GM12878 (cell line): ENCODE measurements around the gene TBC1D25. TPM values are rescaled to one million over a fixed set of nuclear protein-coding genes. Genes with fewer than 3 reads are reported as not detected.

Source experiments
- BCL11A ChIP-seq: IDR thresholded peaks from 2 replicates; pipeline ENCODE4 v1.6.1; 2011; ENCODE audit warnings: low read depth, low read length
- EP300 ChIP-seq, 2 experiments: fragments of 150-350 bp in 1 of 2; IDR thresholded peaks; 2 replicates each; pipeline ENCODE4 v1.6.1; 2011 to 2012; ENCODE audit warnings: low read depth in 2 of 2, low read length in 2 of 2, borderline replicate concordance in 1 of 2, improper control_type of control experiment in 1 of 2, inconsistent platforms in 1 of 2; ENCODE audit not compliant: control insufficient read depth in 1 of 2
- EZH2 ChIP-seq: IDR thresholded peaks from 2 replicates; pipeline ENCODE4 v1.6.1; 2012; ENCODE audit warnings: low read depth, mild to moderate bottlenecking, control low read depth, inconsistent platforms, low read length, borderline replicate concordance; ENCODE audit not compliant: control insufficient read depth
- KAT2A ChIP-seq: conservative IDR thresholded peaks from 2 replicates; pipeline ENCODE4 v1.6.1; 2011; ENCODE audit warnings: low read depth, low read length; ENCODE audit not compliant: control insufficient read depth
- KLF5 ChIP-seq: fragments of 450-650 bp; IDR thresholded peaks from 2 replicates; pipeline ENCODE4 v1.6.1; 2014; ENCODE audit warnings: mild to moderate bottlenecking; ENCODE audit not compliant: partially characterized antibody
- NR2C1 ChIP-seq: fragments of 450-650 bp; IDR thresholded peaks from 2 replicates; pipeline ENCODE4 v1.6.1; 2017; ENCODE audit warnings: antibody characterized with exemption, mild to moderate bottlenecking, moderate library complexity
- NR2C2 ChIP-seq: IDR thresholded peaks from 2 replicates; pipeline ENCODE4 v1.6.1; 2011; ENCODE audit warnings: borderline replicate concordance, low read depth; ENCODE audit not compliant: control insufficient read depth, insufficient read length
- PAX8 ChIP-seq: fragments of 450-650 bp; IDR thresholded peaks from 2 replicates; pipeline ENCODE4 v1.6.1; 2017; ENCODE audit warnings: mild to moderate bottlenecking, moderate library complexity
- POLR2AphosphoS5 ChIP-seq: IDR thresholded peaks from 2 replicates; pipeline ENCODE4 v1.6.1; 2011; ENCODE audit warnings: mild to moderate bottlenecking, low read length, inconsistent platforms
- RAD21 ChIP-seq: IDR thresholded peaks from 2 replicates; pipeline ENCODE4 v1.6.1; 2011; ENCODE audit warnings: mild to moderate bottlenecking, low read depth, low read length, moderate library complexity; ENCODE audit not compliant: insufficient read depth
- RAD51 ChIP-seq: fragments of 450-650 bp; IDR thresholded peaks from 2 replicates; pipeline ENCODE4 v1.6.1; 2016; ENCODE audit warnings: moderate library complexity, mild to moderate bottlenecking, inconsistent platforms
- RBBP5 ChIP-seq: fragments of 200-600 bp; sonication (generic); conservative IDR thresholded peaks from 2 replicates; pipeline ENCODE4 v1.6.1; 2016
- RFX5 ChIP-seq: IDR thresholded peaks from 2 replicates; pipeline ENCODE4 v1.6.1; 2011; ENCODE audit warnings: low read depth, low read length, improper control_type of control experiment
- SRF ChIP-seq, 2 experiments: IDR thresholded peaks; 2 replicates each; pipeline ENCODE4 v1.6.1; 2011; ENCODE audit warnings: low read depth in 2 of 2, low read length in 2 of 2, mild to moderate bottlenecking in 1 of 2, moderate library complexity in 1 of 2
- SUZ12 ChIP-seq: fragments of 200-600 bp; sonication (generic); IDR thresholded peaks from one replicate; pipeline ENCODE4 v1.6.1; 2018; ENCODE audit warnings: antibody characterized with exemption, mild to moderate bottlenecking; ENCODE audit not compliant: unreplicated experiment
- TCF12 ChIP-seq: IDR thresholded peaks from 2 replicates; pipeline ENCODE4 v1.6.1; 2011; ENCODE audit warnings: low read depth, mild to moderate bottlenecking, low read length
- WRNIP1 ChIP-seq: IDR thresholded peaks from 2 replicates; pipeline ENCODE4 v1.6.1; 2011; ENCODE audit warnings: low read depth, low read length, improper control_type of control experiment, borderline replicate concordance
- YY1 ChIP-seq: IDR thresholded peaks from 2 replicates; pipeline ENCODE4 v1.6.1; 2011; ENCODE audit warnings: low read depth, mild to moderate bottlenecking, low read length
- ZSCAN29 ChIP-seq: fragments of 450-650 bp; IDR thresholded peaks from 2 replicates; pipeline ENCODE4 v1.6.1; 2017; ENCODE audit warnings: mild to moderate bottlenecking, moderate library complexity
- polyA plus RNA-seq, 11 experiments: library from polyadenylated mRNA; depleted of rRNA in 4 of 11; unstranded in 6 of 11; stranded (reverse) in 5 of 11; fragments of >200 nt; fragmentation: Nextera tagmentation in 4 of 11; fragmentation: Illumina TruSeq in 1 of 11; extraction: Ambion mirVana in 4 of 11; extraction: Trizol in 1 of 11; gene quantifications; 1 replicate in 1 of 11; 2 replicates in 10 of 11; pipeline versions ENCODE4 v1.2.1 to v1.2.3, GENCODE V29; 2011 to 2016; ENCODE audit warnings: inconsistent platforms in 2 of 11, missing spikeins in 2 of 11, low read depth in 1 of 11
- total RNA-seq, 4 experiments: library from RNA; depleted of rRNA in 3 of 4; stranded (reverse); fragments of >200 nt in 3 of 4; fragmentation: Illumina TruSeq in 1 of 4; extraction: Trizol in 1 of 4; gene quantifications; 2 replicates each; pipeline versions ENCODE4 v1.2.1 to v1.2.3, GENCODE V29; 2013 to 2021
- TF ChIP-seq, protein P1 (sequence below): fragments of 450-650 bp; formaldehyde crosslinking; IDR thresholded peaks from 2 replicates; pipeline ENCODE4 v1.4.0; 2022; ENCODE audit warnings: mild to moderate bottlenecking, moderate library complexity
- TF ChIP-seq, protein P2 (sequence below): fragments of 450-650 bp; IDR thresholded peaks from 2 replicates; pipeline ENCODE4 v1.6.1; 2016; ENCODE audit warnings: mild to moderate bottlenecking
- TF ChIP-seq, protein P3 (sequence below): IDR thresholded peaks from 2 replicates; pipeline ENCODE4 v1.6.1; 2011; ENCODE audit warnings: borderline replicate concordance, low read depth, mild to moderate bottlenecking, moderate library complexity, mixed read lengths, low read length; ENCODE audit not compliant: insufficient read depth; ENCODE audit errors: extremely low read length

TBC1D25 gene
- total and polyA plus RNA-seq, 10 of the 15 experiments (the other 5 are each of a cell fraction or from before 2014, with no cell fraction given) = 0.79 to 17.3 (median 10.0) TPM

DNA sequence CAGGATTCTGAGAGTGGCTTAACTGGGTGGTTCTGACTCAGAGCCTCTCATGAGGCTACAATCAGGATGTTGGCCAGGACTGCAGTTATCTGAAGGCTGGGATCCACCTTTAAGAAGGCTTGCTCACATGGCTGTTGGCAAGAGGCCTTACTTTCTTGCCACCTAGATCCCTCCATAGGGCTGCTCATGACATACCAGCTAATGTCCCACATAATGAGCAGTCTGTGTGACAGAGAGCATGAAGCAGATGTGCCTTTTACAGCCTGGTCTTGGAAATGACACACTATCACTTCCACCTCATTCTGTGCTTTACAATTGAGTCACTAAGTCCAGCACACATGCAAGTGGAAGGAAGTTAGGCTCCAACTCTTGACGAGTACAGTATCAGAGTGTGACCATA is 30.4 kb downstream of the TBC1D25 start (continued):
- TF ChIP-seq, protein P1, sequence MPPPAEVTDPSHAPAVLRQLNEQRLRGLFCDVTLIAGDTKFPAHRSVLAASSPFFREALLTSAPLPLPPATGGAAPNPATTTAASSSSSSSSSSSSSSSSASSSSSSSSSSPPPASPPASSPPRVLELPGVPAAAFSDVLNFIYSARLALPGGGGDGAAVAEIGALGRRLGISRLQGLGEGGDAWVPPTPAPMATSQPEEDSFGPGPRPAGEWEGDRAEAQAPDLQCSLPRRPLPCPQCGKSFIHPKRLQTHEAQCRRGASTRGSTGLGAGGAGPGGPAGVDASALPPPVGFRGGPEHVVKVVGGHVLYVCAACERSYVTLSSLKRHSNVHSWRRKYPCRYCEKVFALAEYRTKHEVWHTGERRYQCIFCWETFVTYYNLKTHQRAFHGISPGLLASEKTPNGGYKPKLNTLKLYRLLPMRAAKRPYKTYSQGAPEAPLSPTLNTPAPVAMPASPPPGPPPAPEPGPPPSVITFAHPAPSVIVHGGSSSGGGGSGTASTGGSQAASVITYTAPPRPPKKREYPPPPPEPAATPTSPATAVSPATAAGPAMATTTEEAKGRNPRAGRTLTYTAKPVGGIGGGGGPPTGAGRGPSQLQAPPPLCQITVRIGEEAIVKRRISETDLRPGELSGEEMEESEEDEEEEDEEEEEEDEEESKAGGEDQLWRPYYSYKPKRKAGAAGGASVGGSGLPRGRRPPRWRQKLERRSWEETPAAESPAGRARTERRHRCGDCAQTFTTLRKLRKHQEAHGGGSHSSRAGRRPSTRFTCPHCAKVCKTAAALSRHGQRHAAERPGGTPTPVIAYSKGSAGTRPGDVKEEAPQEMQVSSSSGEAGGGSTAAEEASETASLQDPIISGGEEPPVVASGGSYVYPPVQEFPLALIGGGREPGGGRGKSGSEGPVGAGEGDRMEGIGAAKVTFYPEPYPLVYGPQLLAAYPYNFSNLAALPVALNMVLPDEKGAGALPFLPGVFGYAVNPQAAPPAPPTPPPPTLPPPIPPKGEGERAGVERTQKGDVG (CRISPR knock-in tag) = no peak
- peak; percentile 47; the same call in 1 of the 2 replicates for TF ChIP-seq TCF12
- TF ChIP-seq NR2C2 = no peak
- no peak for TF ChIP-seq EZH2
- 0 out of 2 replicates have a peak, but pooled peaks have one; percentile 19 for TF ChIP-seq YY1
- no peak for TF ChIP-seq KAT2A
- TF ChIP-seq NR2C1 = no peak
- TF ChIP-seq POLR2AphosphoS5 = no peak
- no peak for TF ChIP-seq ZSCAN29
- TF ChIP-seq RAD21 = no peak
- no peak for TF ChIP-seq WRNIP1
- TF ChIP-seq, protein P2, sequence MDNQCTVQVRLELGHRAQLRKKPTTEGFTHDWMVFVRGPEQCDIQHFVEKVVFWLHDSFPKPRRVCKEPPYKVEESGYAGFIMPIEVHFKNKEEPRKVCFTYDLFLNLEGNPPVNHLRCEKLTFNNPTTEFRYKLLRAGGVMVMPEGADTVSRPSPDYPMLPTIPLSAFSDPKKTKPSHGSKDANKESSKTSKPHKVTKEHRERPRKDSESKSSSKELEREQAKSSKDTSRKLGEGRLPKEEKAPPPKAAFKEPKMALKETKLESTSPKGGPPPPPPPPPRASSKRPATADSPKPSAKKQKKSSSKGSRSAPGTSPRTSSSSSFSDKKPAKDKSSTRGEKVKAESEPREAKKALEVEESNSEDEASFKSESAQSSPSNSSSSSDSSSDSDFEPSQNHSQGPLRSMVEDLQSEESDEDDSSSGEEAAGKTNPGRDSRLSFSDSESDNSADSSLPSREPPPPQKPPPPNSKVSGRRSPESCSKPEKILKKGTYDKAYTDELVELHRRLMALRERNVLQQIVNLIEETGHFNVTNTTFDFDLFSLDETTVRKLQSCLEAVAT = no peak
- 0 out of 4 replicates have a peak, but pooled peaks of 1 of the 2 experiments have one; percentile 41 for TF ChIP-seq SRF (IDR thresholded peaks at IDR 0.05; ENCODE audit: low read depth in 2 of 2, low read length in 2 of 2)
- TF ChIP-seq EP300 (IDR thresholded peaks at IDR 0.05; ENCODE audit: borderline replicate concordance in 1 of 2, control insufficient read depth in 1 of 2, low read depth in 2 of 2, low read length in 2 of 2) = 0 out of 4 replicates have a peak, but pooled peaks of 1 of the 2 experiments have one; percentile 17
- TF ChIP-seq RBBP5 = no peak
- TF ChIP-seq PAX8 = no peak
- TF ChIP-seq BCL11A = peak; percentile 72
- TF ChIP-seq RAD51 = no peak
- TF ChIP-seq KLF5 = no peak
- TF ChIP-seq SUZ12 = no peak
- TF ChIP-seq, protein P3, sequence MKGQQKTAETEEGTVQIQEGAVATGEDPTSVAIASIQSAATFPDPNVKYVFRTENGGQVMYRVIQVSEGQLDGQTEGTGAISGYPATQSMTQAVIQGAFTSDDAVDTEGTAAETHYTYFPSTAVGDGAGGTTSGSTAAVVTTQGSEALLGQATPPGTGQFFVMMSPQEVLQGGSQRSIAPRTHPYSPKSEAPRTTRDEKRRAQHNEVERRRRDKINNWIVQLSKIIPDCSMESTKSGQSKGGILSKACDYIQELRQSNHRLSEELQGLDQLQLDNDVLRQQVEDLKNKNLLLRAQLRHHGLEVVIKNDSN = no peak
- TF ChIP-seq RFX5 = no peak
